ENCODE data around the gene DQX1. TPM values are rescaled to one million over a fixed set of nuclear protein-coding genes. Genes with fewer than 3 reads are reported as not detected.

The DQX1 gene
- total and polyA plus RNA-seq, 9 of the 15 experiments (the other 6 are each of a cell fraction or from before 2014, with no cell fraction given) = 0.04 to 0.38 (median 0.18) TPM; not detected in 1

DNA sequence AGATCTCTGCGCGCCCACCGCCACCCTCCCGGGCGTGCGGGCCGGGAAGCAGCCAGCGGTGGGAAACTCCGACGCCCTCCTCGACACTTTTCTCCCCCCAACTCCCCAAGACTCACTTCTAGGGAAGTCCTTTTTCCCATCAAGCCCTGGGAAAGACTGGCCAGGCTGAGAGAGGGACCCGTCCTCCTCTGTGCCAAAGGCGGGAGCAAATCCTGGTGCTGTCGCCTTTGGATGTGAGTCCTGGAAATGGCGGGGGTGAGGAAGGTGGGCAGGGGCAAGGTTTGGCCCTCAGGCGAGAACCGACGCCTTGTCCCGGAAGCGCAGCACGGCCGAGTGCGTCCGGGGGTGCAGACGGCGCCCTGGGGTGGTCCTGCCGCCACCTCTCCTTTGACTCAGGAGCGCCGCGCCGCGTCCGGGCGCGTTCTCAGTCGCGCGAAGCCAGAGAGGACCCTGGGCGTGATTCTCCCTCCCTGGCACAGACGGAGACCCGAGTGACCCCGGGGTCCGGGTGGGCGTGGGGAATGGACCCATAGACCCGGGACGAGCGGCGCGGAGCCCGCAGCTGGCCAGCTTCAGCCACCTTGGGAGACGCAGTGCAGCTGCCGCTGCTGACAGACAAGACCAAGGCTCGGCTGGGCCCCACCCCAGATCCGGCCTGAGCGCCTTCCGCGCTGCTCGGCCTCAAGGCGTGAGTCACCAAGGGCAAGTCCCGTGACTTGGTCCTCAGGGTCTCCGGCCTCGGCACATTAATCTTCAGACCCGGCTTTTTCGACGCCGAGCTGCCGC lies 23.1 kb downstream of the DQX1 start (continued):
- TF ChIP-seq, protein P1, sequence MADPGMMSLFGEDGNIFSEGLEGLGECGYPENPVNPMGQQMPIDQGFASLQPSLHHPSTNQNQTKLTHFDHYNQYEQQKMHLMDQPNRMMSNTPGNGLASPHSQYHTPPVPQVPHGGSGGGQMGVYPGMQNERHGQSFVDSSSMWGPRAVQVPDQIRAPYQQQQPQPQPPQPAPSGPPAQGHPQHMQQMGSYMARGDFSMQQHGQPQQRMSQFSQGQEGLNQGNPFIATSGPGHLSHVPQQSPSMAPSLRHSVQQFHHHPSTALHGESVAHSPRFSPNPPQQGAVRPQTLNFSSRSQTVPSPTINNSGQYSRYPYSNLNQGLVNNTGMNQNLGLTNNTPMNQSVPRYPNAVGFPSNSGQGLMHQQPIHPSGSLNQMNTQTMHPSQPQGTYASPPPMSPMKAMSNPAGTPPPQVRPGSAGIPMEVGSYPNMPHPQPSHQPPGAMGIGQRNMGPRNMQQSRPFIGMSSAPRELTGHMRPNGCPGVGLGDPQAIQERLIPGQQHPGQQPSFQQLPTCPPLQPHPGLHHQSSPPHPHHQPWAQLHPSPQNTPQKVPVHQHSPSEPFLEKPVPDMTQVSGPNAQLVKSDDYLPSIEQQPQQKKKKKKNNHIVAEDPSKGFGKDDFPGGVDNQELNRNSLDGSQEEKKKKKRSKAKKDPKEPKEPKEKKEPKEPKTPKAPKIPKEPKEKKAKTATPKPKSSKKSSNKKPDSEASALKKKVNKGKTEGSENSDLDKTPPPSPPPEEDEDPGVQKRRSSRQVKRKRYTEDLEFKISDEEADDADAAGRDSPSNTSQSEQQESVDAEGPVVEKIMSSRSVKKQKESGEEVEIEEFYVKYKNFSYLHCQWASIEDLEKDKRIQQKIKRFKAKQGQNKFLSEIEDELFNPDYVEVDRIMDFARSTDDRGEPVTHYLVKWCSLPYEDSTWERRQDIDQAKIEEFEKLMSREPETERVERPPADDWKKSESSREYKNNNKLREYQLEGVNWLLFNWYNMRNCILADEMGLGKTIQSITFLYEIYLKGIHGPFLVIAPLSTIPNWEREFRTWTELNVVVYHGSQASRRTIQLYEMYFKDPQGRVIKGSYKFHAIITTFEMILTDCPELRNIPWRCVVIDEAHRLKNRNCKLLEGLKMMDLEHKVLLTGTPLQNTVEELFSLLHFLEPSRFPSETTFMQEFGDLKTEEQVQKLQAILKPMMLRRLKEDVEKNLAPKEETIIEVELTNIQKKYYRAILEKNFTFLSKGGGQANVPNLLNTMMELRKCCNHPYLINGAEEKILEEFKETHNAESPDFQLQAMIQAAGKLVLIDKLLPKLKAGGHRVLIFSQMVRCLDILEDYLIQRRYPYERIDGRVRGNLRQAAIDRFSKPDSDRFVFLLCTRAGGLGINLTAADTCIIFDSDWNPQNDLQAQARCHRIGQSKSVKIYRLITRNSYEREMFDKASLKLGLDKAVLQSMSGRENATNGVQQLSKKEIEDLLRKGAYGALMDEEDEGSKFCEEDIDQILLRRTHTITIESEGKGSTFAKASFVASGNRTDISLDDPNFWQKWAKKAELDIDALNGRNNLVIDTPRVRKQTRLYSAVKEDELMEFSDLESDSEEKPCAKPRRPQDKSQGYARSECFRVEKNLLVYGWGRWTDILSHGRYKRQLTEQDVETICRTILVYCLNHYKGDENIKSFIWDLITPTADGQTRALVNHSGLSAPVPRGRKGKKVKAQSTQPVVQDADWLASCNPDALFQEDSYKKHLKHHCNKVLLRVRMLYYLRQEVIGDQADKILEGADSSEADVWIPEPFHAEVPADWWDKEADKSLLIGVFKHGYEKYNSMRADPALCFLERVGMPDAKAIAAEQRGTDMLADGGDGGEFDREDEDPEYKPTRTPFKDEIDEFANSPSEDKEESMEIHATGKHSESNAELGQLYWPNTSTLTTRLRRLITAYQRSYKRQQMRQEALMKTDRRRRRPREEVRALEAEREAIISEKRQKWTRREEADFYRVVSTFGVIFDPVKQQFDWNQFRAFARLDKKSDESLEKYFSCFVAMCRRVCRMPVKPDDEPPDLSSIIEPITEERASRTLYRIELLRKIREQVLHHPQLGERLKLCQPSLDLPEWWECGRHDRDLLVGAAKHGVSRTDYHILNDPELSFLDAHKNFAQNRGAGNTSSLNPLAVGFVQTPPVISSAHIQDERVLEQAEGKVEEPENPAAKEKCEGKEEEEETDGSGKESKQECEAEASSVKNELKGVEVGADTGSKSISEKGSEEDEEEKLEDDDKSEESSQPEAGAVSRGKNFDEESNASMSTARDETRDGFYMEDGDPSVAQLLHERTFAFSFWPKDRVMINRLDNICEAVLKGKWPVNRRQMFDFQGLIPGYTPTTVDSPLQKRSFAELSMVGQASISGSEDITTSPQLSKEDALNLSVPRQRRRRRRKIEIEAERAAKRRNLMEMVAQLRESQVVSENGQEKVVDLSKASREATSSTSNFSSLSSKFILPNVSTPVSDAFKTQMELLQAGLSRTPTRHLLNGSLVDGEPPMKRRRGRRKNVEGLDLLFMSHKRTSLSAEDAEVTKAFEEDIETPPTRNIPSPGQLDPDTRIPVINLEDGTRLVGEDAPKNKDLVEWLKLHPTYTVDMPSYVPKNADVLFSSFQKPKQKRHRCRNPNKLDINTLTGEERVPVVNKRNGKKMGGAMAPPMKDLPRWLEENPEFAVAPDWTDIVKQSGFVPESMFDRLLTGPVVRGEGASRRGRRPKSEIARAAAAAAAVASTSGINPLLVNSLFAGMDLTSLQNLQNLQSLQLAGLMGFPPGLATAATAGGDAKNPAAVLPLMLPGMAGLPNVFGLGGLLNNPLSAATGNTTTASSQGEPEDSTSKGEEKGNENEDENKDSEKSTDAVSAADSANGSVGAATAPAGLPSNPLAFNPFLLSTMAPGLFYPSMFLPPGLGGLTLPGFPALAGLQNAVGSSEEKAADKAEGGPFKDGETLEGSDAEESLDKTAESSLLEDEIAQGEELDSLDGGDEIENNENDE (IDR thresholded peaks at IDR 0.05; ENCODE audit: low read depth, low read length) = no peak
- TF ChIP-seq SMARCE1 (IDR thresholded peaks at IDR 0.05) (peak; percentile 76), TBP (optimal IDR thresholded peaks at IDR 0.05; ENCODE audit: low read depth, low read length) (peak; percentile 77), ZNF212 (CRISPR knock-in tag; IDR thresholded peaks at IDR 0.05) (no peak), ZFPM2 (CRISPR knock-in tag; IDR thresholded peaks at IDR 0.05) (no peak), FOXP1 (CRISPR knock-in tag; IDR thresholded peaks at IDR 0.05) (0 out of 2 replicates have a peak, but pooled peaks have one; percentile 68), ZNF778 (CRISPR knock-in tag; IDR thresholded peaks at IDR 0.05) (no peak), CBFA2T3 (IDR thresholded peaks at IDR 0.05) (peak; percentile 56), TAF7 (tag; IDR thresholded peaks at IDR 0.05) (no peak), ZKSCAN3 (CRISPR knock-in tag; IDR thresholded peaks at IDR 0.05) (no peak), ZBTB5 (IDR thresholded peaks at IDR 0.05) (no peak), FOXJ3 (CRISPR knock-in tag; IDR thresholded peaks at IDR 0.05) (no peak)
- TF ChIP-seq, protein P2, sequence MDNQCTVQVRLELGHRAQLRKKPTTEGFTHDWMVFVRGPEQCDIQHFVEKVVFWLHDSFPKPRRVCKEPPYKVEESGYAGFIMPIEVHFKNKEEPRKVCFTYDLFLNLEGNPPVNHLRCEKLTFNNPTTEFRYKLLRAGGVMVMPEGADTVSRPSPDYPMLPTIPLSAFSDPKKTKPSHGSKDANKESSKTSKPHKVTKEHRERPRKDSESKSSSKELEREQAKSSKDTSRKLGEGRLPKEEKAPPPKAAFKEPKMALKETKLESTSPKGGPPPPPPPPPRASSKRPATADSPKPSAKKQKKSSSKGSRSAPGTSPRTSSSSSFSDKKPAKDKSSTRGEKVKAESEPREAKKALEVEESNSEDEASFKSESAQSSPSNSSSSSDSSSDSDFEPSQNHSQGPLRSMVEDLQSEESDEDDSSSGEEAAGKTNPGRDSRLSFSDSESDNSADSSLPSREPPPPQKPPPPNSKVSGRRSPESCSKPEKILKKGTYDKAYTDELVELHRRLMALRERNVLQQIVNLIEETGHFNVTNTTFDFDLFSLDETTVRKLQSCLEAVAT (IDR thresholded peaks at IDR 0.05) = no peak

Data from K562 (cell line).